Transverse colon (tissue), 4 donors: ENCODE measurements around the gene CCDC141.

Experiments used
- EP300 ChIP-seq: sonication (generic); formaldehyde crosslinking; IDR thresholded peaks from one replicate; pipeline ENCODE4 v1.6.1; 2017; ENCODE audit warnings: antibody characterized with exemption, low read depth
- POLR2A ChIP-seq: fragments of 450-650 bp; IDR thresholded peaks from one replicate; pipeline ENCODE4 v1.6.1; 2016; ENCODE audit warnings: antibody characterized with exemption, mild to moderate bottlenecking, moderate library complexity
- POLR2AphosphoS5 ChIP-seq, 3 donors: sonication (generic); formaldehyde crosslinking; IDR thresholded peaks; one replicate each; pipeline ENCODE4 v1.6.1; 2016; ENCODE audit warnings: antibody characterized with exemption in 3 of 3
- TF ChIP-seq, protein P1 (sequence below), 5 experiments: fragments of 200-600 bp in 3 of 5; fragments of 450-650 bp in 2 of 5; sonication (generic) in 3 of 5; IDR thresholded peaks; 1 replicate in 2 of 5; 2 replicates in 3 of 5; pipeline ENCODE4 v1.5.1; 2016 to 2017; ENCODE audit warnings: antibody characterized with exemption in 5 of 5, inconsistent platforms in 3 of 5, mild to moderate bottlenecking in 2 of 5, moderate library complexity in 1 of 5

DNA sequence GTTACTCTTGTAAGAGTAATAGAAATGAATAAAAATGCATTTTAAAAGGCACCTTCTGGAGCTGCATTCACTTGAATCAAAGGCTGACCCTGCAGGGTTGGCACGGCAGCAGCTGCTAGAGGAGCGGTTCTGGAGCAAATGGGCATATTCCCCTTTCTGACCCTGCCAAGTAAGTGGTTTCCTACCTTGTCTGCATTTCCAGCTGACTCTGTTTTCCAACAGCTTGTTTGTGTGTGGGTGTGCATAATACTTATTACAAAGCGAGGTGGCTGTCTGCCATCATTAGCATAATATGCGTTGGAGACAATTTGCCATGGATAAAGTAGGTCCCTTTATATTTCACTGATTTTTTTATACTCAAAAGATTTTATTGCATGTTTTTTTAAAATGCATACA, 221.5 kb downstream of the CCDC141 start:
- TF ChIP-seq, protein P1, sequence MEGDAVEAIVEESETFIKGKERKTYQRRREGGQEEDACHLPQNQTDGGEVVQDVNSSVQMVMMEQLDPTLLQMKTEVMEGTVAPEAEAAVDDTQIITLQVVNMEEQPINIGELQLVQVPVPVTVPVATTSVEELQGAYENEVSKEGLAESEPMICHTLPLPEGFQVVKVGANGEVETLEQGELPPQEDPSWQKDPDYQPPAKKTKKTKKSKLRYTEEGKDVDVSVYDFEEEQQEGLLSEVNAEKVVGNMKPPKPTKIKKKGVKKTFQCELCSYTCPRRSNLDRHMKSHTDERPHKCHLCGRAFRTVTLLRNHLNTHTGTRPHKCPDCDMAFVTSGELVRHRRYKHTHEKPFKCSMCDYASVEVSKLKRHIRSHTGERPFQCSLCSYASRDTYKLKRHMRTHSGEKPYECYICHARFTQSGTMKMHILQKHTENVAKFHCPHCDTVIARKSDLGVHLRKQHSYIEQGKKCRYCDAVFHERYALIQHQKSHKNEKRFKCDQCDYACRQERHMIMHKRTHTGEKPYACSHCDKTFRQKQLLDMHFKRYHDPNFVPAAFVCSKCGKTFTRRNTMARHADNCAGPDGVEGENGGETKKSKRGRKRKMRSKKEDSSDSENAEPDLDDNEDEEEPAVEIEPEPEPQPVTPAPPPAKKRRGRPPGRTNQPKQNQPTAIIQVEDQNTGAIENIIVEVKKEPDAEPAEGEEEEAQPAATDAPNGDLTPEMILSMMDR (IDR thresholded peaks at IDR 0.05): no peak
- no peak for TF ChIP-seq POLR2A
- TF ChIP-seq POLR2AphosphoS5 (IDR thresholded peaks at IDR 0.05): no peak
- TF ChIP-seq EP300: no peak
